Upper lobe of left lung (tissue), 6 donors: Measurements from ENCODE around the gene DPH7. TPM values are rescaled to one million over a fixed set of nuclear protein-coding genes. Genes with fewer than 3 reads are reported as not detected.
A peak's percentile ranks its signal among the peaks of the same experiment; 100 is the strongest.
"Not testable (repeated sequence)": the region's sequence is repeated elsewhere in the genome, so short reads cannot be mapped to it uniquely, and the experiment has no call there.

Source experiments
- ATAC-seq, 2 donors: fragments of 200-7000 bp; cut with Tn5 transposase; one replicate each; pipeline ENCODE4 v1.9.1; 2022; ENCODE audit warnings: mild to moderate bottlenecking in 2 of 2, moderate library complexity in 2 of 2; ENCODE audit not compliant: low FRiP score in 2 of 2
- DNase-seq, 2 donors: peaks; one replicate each; pipeline ENCODE4 v3.0.0-alpha.2; 2019 to 2020
- H3K27ac ChIP-seq, 4 donors: fragments of 200-600 bp; sonication (generic); one replicate each; pipeline ENCODE4 v1.5.1; 2016 to 2019
- H3K27me3 ChIP-seq, 4 donors: fragments of 200-600 bp; sonication (generic); one replicate each; pipeline ENCODE4 v1.5.1; 2017 to 2019
- H3K36me3 ChIP-seq, 4 donors: fragments of 200-600 bp; sonication (generic); one replicate each; pipeline ENCODE4 v1.5.1; 2016 to 2019
- H3K4me1 ChIP-seq, 4 donors: fragments of 200-600 bp; sonication (generic); one replicate each; pipeline ENCODE4 v1.5.1; 2018 to 2019
- H3K4me3 ChIP-seq, 4 donors: fragments of 200-600 bp; sonication (generic); one replicate each; pipeline ENCODE4 v1.5.1; 2017 to 2019; ENCODE audit warnings: mild to moderate bottlenecking in 2 of 4, moderate library complexity in 1 of 4
- H3K9me3 ChIP-seq, 4 donors: fragments of 200-600 bp; sonication (generic); one replicate each; pipeline ENCODE4 v1.5.1; 2018 to 2019
- EP300 ChIP-seq, 4 donors: sonication (generic); formaldehyde crosslinking; IDR thresholded peaks; one replicate each; pipeline ENCODE4 v1.5.1; 2017; ENCODE audit warnings: antibody characterized with exemption in 4 of 4, control low read depth in 2 of 4
- POLR2A ChIP-seq, 4 donors: fragments of 450-650 bp; IDR thresholded peaks; one replicate each; pipeline ENCODE4 v1.5.1; 2016 to 2017; ENCODE audit warnings: antibody characterized with exemption in 4 of 4, mild to moderate bottlenecking in 2 of 4
- POLR2AphosphoS5 ChIP-seq, 2 donors: sonication (generic); formaldehyde crosslinking; IDR thresholded peaks; one replicate each; pipeline ENCODE4 v1.5.1; 2017; ENCODE audit warnings: antibody characterized with exemption in 2 of 2
- WGBS, 2 donors: methylation state at CpG; one replicate each; pipeline ENCODE4 v1.1.5; 2017 to 2018; 5-methylcytosine and 5-hydroxymethylcytosine counted together
- total RNA-seq, 6 donors: library from RNA; depleted of rRNA in 4 of 6; stranded (reverse); fragments of >200 nt in 4 of 6; gene quantifications; one replicate each; pipeline versions ENCODE4 v1.1.0 to v1.2.1, GENCODE V29; 2016 to 2021
- TF ChIP-seq, protein P1 (sequence below), 6 experiments: fragments of 450-650 bp in 4 of 6; fragments of 200-600 bp in 2 of 6; sonication (generic) in 2 of 6; IDR thresholded peaks; one replicate each; pipeline ENCODE4 v1.5.1; 2016 to 2019; ENCODE audit warnings: antibody characterized with exemption in 6 of 6
- donor health status: DM: no; HTN: no; CAD: no; lungs with moderate emphysema.
- donor health status: DM: no; HTN: yes; CAD: no; lungs with severe emphysema.

Gene DPH7
- total RNA-seq, 6 donors from 2014 or later = 25.5 to 115 (median 42.4) TPM

DNA sequence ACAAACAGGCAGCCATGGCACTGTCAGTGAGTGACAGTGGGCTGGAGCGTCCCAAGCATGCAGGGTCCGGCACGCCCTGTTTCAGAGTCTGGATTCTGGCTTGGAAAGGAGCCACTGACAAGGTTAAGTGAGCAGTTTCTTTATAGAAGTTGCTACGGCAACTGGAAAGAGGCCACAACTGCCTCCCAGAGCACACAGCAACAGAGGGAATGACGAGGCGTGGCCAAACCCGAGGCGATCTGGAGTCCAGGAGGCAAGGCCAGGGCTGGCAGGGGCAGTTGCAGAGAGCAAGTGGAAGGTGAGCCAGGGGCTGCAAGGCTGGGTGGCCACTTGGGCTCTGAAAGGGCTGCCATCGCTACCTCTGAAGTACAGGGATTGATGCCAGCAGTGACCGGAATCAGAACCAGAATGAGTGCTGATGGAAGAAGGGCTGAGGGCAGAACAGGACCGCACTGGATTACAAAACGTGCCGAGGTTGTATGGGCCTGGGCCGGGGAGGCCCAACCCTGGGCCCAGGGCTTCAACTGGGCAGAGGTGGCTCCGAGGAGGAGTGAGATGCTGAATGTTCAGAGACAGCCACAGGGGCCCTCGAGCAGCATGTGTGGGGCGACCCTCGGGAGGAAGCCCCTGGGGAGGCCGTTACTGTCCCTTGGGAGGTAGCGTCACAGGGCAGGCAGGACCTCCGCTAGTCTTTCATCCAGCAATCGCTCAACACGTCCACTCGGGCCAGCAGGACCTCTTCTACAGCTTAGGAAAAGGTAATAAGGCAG is 22.5 kb downstream of the DPH7 start:
- no peaks in the 10 kb centered on the region for H3K27me3 ChIP-seq
- no peak for ATAC-seq
- TF ChIP-seq, protein P1, sequence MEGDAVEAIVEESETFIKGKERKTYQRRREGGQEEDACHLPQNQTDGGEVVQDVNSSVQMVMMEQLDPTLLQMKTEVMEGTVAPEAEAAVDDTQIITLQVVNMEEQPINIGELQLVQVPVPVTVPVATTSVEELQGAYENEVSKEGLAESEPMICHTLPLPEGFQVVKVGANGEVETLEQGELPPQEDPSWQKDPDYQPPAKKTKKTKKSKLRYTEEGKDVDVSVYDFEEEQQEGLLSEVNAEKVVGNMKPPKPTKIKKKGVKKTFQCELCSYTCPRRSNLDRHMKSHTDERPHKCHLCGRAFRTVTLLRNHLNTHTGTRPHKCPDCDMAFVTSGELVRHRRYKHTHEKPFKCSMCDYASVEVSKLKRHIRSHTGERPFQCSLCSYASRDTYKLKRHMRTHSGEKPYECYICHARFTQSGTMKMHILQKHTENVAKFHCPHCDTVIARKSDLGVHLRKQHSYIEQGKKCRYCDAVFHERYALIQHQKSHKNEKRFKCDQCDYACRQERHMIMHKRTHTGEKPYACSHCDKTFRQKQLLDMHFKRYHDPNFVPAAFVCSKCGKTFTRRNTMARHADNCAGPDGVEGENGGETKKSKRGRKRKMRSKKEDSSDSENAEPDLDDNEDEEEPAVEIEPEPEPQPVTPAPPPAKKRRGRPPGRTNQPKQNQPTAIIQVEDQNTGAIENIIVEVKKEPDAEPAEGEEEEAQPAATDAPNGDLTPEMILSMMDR (IDR thresholded peaks at IDR 0.05) = no peak
- TF ChIP-seq POLR2A (IDR thresholded peaks at IDR 0.05) (no peak), POLR2AphosphoS5 (IDR thresholded peaks at IDR 0.05) (no peak), EP300 (IDR thresholded peaks at IDR 0.05) (no peak)
- H3K36me3 ChIP-seq = peaks cover 0 to 57% (median 30%) of the 10 kb centered on the region in 4 donors
- H3K27ac ChIP-seq = no peak overlapping the region
- DNase-seq = no peak
- H3K4me1 ChIP-seq = peaks cover 6 to 9% (median 7%) of the 10 kb centered on the region in 4 donors
- H3K9me3 ChIP-seq = no peaks in the 10 kb centered on the region
- WGBS, 2 donors = 87 to 89% methylated on average over 21 to 24 of the region's 24 CpGs
- H3K4me3 ChIP-seq = no peak overlapping the region

DNA sequence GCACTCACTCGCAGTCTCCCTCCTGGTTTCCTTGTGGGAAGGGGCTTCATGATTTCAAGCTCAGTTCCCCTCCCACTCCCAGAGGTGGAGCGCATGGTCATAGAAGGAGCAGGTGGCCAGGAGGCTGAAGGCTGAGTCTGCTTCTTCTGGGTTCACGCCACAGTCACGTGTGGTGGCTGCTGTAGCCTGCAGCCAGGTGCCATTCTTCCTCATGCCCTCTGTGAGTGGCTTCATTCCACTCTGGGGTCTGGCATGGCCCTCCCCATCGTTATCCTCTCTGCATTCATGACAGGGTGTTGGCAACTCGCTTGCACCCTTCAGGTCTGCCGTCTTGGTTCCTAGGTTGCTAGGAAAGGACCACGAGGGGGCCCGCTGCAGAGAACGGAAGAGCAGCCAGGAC is 23.5 kb downstream of the DPH7 start:
- no peak for ATAC-seq
- WGBS, 2 donors = 90 to 95% methylated on average over 10 of the region's 10 CpGs
- no peak for TF ChIP-seq EP300 (IDR thresholded peaks at IDR 0.05)
- TF ChIP-seq, protein P1 (IDR thresholded peaks at IDR 0.05) = no peak
- no peak for TF ChIP-seq POLR2A (IDR thresholded peaks at IDR 0.05)
- no peak for TF ChIP-seq POLR2AphosphoS5 (IDR thresholded peaks at IDR 0.05)

DNA sequence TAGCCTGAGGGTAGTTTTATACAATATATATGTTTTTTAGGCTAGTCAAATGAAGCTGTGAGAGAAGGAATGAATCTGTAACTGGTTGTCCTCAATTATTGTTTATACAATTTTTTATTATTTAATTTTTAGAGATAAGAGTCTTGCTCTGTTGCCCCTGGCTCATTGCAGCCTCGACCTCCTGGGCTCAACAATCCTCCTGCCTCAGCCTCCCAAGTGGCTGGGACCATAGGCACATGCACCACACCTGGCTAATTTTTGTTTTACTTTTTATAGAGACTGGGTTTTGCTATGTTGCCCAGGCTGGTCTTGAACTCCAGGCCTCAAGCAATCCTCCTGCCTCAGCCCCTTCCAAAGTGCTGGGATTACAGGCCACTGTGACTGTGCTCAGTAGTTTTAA is 24.4 kb downstream of the DPH7 start:
- ATAC-seq = no peak
- WGBS, 2 donors = 96% methylated on average over 1 of the region's 1 CpG
- no peak for DNase-seq
- Histone ChIP-seq H3K36me3 (peaks cover 0 to 46% (median 26%) of the 10 kb centered on the region in 4 donors), H3K4me1 (peaks cover 12 to 26% (median 16%) of the 10 kb centered on the region in 4 donors), H3K27me3 (no peaks in the 10 kb centered on the region), H3K9me3 (no peaks in the 10 kb centered on the region), H3K27ac (no peak overlapping the region), H3K4me3 (no peak overlapping the region)
- TF ChIP-seq EP300 (IDR thresholded peaks at IDR 0.05) = no peak
- TF ChIP-seq POLR2A (IDR thresholded peaks at IDR 0.05) = no peak
- TF ChIP-seq POLR2AphosphoS5 (IDR thresholded peaks at IDR 0.05) = no peak
- TF ChIP-seq, protein P1 (IDR thresholded peaks at IDR 0.05) = no peak

More for the DNA sequence above, 23.5 kb downstream of the DPH7 start:
- H3K4me1 ChIP-seq = peaks cover 6 to 19% (median 10%) of the 10 kb centered on the region in 4 donors
- peaks cover 0 to 53% (median 29%) of the 10 kb centered on the region in 4 donors for H3K36me3 ChIP-seq
- no peaks in the 10 kb centered on the region for H3K9me3 ChIP-seq
- H3K27me3 ChIP-seq = no peaks in the 10 kb centered on the region
- H3K4me3 ChIP-seq = no peak overlapping the region
- no peak for DNase-seq
- no peak overlapping the region for H3K27ac ChIP-seq

GRCh38 chr9:137553654-137554053 is 25.1 kb downstream of the DPH7 start:
- not testable (repeated sequence) for DNase-seq, H3K27ac ChIP-seq, H3K9me3 ChIP-seq, ATAC-seq, H3K27me3 ChIP-seq, H3K4me3 ChIP-seq
- H3K4me1 ChIP-seq = peaks cover 12 to 26% (median 16%) of the 10 kb centered on the region in 4 donors
- 85 to 95% methylated on average over 10 of the region's 10 CpGs for WGBS, 2 donors
- H3K36me3 ChIP-seq = peaks cover 0 to 46% (median 25%) of the 10 kb centered on the region in 4 donors

DNA sequence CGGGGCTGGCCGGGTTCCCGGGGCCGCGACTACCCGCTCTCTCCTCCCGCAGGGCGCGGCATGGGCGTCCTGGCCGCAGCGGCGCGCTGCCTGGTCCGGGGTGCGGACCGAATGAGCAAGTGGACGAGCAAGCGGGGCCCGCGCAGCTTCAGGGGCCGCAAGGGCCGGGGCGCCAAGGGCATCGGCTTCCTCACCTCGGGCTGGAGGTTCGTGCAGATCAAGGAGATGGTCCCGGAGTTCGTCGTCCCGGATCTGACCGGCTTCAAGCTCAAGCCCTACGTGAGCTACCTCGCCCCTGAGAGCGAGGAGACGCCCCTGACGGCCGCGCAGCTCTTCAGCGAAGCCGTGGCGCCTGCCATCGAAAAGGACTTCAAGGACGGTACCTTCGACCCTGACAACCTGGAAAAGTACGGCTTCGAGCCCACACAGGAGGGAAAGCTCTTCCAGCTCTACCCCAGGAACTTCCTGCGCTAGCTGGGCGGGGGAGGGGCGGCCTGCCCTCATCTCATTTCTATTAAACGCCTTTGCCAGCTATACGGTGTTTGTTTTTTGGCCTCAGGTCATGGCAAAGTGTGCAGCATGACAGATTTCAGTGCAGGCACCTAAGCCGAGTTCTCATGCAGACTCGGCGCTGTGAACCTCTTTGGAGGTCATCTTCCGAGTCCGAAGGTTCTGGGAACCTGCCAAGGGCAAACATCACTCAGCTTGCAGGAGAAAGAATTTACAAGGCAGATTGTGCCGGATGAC is 26.5 kb downstream of the DPH7 start:
- no peaks in the 10 kb centered on the region for H3K27me3 ChIP-seq
- peak overlapping the region; percentile 75 to 99 (median 93) for H3K4me3 ChIP-seq
- ATAC-seq (peak in 1 of 2 donors; percentile 63), DNase-seq (peak in 1 of 2 donors; percentile 25)
- H3K27ac ChIP-seq = peak overlapping the region; percentile 73 to 89 (median 86)
- TF ChIP-seq POLR2AphosphoS5 (IDR thresholded peaks at IDR 0.05) (no peak), EP300 (IDR thresholded peaks at IDR 0.05) (no peak), POLR2A (IDR thresholded peaks at IDR 0.05) (peak in 1 of 4 donors; percentile 2)
- TF ChIP-seq, protein P1 (IDR thresholded peaks at IDR 0.05) = no peak
- H3K36me3 ChIP-seq = peaks cover 0 to 33% (median 17%) of the 10 kb centered on the region in 4 donors
- WGBS, 2 donors = 17 to 46% methylated on average over 11 to 48 of the region's 58 CpGs
- no peaks in the 10 kb centered on the region for H3K9me3 ChIP-seq
- peaks cover 12 to 26% (median 16%) of the 10 kb centered on the region in 4 donors for H3K4me1 ChIP-seq
